ENCODE measurements around the gene POTEG. TPM values are rescaled to one million over a fixed set of nuclear protein-coding genes. Genes with fewer than 3 reads are reported as not detected.
"Not testable (repeated sequence)": the region's sequence is repeated elsewhere in the genome, so short reads cannot be mapped to it uniquely, and the experiment has no call there.

POTEG gene
- total RNA-seq, 1 donor from 2014 or later = not detected

- DNase-seq (ENCODE audit: low spot score); intact Hi-C loops (cut with DNase I): not testable (repeated sequence)
Measured at GRCh38 chr14:19383008-19383584, 51.0 kb downstream of the POTEG start.

- DNase-seq (ENCODE audit: low spot score); intact Hi-C loops (cut with DNase I): not testable (repeated sequence)
Measured at GRCh38 chr14:19380137-19380536, 54.0 kb downstream of the POTEG start.

- intact Hi-C loops (cut with DNase I) = not testable (repeated sequence)
- peak; percentile 70 for DNase-seq (ENCODE audit: low spot score)
Measured at GRCh38 chr14:19374451-19374903, 59.7 kb downstream of the POTEG start.

GRCh38 chr14:19372813-19373500, 61.2 kb downstream of the POTEG start:
- DNase-seq (ENCODE audit: low spot score) = peak; percentile 53
- intact Hi-C loops (cut with DNase I) = not testable (repeated sequence)

GRCh38 chr14:19371767-19372166, 62.4 kb downstream of the POTEG start:
- DNase-seq (ENCODE audit: low spot score); intact Hi-C loops (cut with DNase I): not testable (repeated sequence)

GRCh38 chr14:19362803-19363202, 71.3 kb downstream of the POTEG start:
- DNase-seq (ENCODE audit: low spot score); intact Hi-C loops (cut with DNase I): not testable (repeated sequence)

- intact Hi-C loops (cut with DNase I); DNase-seq (ENCODE audit: low spot score): not testable (repeated sequence)
Measured at GRCh38 chr14:19362323-19362722, 71.8 kb downstream of the POTEG start.

- intact Hi-C loops (cut with DNase I); DNase-seq (ENCODE audit: low spot score): not testable (repeated sequence)
Measured at GRCh38 chr14:19361636-19362253, 72.4 kb downstream of the POTEG start.

- intact Hi-C loops (cut with DNase I); DNase-seq (ENCODE audit: low spot score): not testable (repeated sequence)
Measured at GRCh38 chr14:19360937-19361635, 73.1 kb downstream of the POTEG start.

Measured in cardiac septum (tissue), 1 donor.